Activated CD4-positive, alpha-beta T cell treated with anti-CD3 and anti-CD28 coated beads, Interleukin-2, amount 50 U/mL, for 1 hour (primary cell): ENCODE measurements around the gene NT5E.
"Not testable (repeated sequence)": the region's sequence is repeated elsewhere in the genome, so short reads cannot be mapped to it uniquely, and the experiment has no call there.

Source experiments
- DNase-seq: peaks from one replicate; pipeline ENCODE4 v3.0.0-alpha.2; 2020

The NT5E gene

DNA sequence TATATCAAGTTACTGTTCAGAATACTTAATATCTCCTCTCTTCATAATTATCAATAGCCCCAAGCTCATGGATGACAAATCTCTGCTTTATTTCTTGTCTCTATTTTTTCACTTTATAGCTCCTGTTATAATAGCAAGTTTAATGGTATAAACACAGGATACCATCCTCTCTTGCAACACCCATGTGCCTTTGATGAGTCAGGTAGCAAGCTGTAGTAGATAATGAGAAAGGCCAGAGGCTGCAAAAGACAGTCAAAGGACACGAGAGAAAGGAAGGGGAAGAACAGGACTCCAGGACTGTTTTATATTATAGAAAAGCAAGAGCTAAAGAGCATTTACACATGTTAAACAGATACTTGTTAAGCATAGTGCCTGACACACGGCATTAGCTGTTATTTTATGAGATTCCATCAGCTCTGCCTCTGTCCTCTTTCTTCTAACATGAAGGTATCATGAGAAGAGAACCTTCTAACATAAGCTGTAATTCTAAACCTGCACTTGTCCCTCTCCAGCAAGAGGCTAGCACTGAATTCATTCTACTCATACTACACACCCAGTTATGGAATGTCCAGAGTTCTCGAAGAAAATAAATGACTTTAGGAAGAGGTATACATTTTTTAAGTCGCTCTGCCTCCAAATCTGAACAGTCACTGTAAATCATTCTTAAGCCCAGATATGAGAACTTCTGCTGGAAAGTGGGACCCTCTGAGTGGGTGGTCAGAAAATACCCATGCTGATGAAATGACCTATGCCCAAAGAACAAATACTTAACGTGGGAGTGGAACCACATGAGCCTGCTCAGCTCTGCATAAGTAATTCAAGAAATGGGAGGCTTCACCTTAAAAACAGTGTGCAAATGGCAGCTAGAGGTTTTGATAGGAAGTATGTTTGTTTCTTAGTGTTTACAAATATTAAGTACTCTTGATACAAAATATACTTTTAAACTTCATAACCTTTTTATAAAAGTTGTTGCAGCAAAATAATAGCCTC, 45.0 kb downstream of the NT5E start:
- no peak for DNase-seq

DNA sequence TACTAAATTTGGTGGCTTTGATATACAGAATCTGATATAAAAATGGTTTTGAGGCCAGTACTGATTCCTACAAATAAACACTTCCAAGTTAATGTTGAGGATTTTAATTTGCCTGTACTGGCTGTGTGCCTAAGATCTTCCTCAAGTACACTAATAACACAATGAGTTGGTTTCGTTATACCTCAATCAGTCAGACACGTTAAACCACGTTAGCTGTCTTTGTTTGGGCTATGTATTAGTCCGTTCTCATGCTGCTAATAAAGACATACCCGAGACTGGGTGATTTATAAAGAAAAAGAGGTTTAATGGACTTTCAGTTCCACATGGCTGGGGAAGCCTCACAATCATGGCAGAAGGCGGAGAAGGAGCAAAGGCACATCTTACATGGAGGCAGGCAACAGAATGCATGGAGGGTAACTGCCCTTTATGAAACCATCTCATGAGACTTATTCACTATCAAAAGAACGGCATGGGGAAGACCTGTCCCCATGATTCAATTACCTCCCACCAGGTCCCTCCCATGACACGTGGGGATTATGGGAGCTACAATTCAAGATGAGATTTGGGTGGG, 46.2 kb downstream of the NT5E start:
- DNase-seq = no peak

- DNase-seq = no peak
Measured at GRCh38 chr6:85496856-85497255, 47.0 kb downstream of the NT5E start.

GRCh38 chr6:85498596-85499258, 48.8 kb downstream of the NT5E start:
- no peak for DNase-seq

DNA sequence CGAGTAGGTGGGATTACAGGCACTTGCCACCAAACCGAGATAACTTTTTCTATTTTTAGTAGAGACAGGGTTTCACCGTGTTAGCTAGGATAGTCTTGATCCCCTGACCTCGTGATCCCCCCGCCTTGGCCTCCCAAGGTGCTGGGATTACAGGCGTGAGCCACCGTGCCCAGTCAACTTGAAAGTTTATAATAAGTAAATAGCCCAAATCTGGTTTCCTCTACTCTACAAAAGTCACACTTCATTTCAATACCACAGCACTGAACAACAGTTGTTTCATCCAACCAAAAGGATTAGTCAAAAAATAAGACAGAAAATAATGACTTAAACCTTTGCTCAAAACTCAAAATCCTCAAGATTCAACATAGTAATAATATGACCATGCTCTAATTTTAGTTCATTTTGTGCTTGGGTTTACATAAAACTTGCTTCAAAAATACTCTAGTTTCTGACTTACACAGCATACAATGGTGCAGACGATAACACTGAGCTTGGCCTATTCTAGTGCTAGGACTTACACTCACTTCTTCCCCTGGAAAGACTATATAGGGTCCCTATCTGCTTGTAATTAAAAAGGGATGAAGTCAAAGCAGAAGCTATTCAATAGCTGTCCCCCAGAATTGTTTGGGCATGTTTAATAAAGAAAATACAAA, 56.7 kb downstream of the NT5E start:
- no peak for DNase-seq

DNA sequence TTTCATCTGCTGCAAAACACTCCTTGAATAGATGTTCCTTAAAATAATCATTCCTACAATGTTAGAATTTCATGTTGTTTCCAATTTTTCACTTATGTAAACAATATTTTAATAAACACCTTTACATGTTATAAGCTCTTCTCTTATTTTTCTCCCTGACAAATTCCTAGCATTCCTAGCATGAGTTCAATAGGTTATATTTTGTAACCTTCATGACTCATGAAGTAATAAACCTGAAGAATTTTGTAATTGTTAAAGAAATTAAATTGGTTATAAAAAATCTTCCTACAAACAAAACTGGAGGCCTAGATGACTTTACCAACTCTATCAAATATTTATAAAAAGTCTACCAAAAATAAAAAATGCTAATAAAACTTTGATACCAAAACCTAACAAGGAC, 66.3 kb downstream of the NT5E start:
- no peak for DNase-seq

DNA sequence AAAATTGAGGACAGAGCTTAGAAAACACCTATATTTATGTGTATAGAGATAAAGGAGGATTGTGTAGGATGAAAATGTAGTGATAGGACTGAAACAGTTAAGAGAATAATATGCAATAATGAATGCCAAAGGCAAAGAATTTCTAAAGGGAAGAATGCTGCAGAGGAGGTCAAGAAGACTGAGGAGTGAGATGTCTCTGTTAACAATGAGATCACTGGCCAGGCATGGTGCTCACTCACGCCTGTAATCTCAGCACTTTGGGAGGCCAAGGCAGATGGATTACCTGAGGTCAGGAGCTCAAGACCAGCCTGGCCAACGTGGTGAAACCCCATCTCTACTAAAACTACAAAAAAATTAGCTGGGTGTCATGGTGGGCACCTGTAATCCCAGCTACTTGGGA, 74.4 kb downstream of the NT5E start:
- not testable (repeated sequence) for DNase-seq

- no peak for DNase-seq
Measured at GRCh38 chr6:85537055-85537494, 87.2 kb downstream of the NT5E start.

DNA sequence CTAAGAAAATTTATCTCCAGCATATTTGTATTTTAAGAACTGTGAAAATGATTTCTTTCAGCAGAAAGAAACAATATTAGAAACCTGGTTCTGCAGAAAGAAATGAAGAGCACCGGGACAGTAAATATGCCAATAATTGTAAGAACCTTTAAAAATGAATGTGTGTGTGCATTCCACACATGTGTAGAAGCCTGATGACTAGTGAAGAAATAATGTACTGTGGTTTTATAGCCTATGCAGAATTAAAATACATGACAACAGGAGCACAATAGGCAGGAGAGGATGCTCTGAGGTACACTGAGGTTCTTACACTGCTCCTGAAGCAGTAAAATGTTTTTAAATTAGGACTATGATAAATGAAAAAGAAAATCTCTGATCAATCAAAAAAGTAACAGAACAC, 94.9 kb downstream of the NT5E start:
- DNase-seq = no peak
